BLaER1 (cell line): Measurements from ENCODE around the gene C1orf21.

Source experiments
- H3K27ac ChIP-seq: shearing (Covaris generic); formaldehyde crosslinking; 2 replicates; pipeline ENCODE4 v1.8.1; 2022
- H3K27me3 ChIP-seq: shearing (Covaris generic); formaldehyde crosslinking; 2 replicates; pipeline ENCODE4 v1.8.1; 2022
- H3K36me3 ChIP-seq: shearing (Covaris generic); formaldehyde crosslinking; 2 replicates; pipeline ENCODE4 v1.8.1; 2022
- H3K4me1 ChIP-seq: shearing (Covaris generic); formaldehyde crosslinking; 2 replicates; pipeline ENCODE4 v1.8.1; 2022
- H3K4me2 ChIP-seq: shearing (Covaris generic); formaldehyde crosslinking; 2 replicates; pipeline ENCODE4 v1.8.1; 2022
- H3K4me3 ChIP-seq: shearing (Covaris generic); formaldehyde crosslinking; 2 replicates; pipeline ENCODE4 v1.8.1; 2022
- H3K9ac ChIP-seq: shearing (Covaris generic); formaldehyde crosslinking; 2 replicates; pipeline ENCODE4 v1.8.1; 2022
- H3K9me3 ChIP-seq: shearing (Covaris generic); formaldehyde crosslinking; 2 replicates; pipeline ENCODE4 v1.8.1; 2022
- H4K20me1 ChIP-seq: shearing (Covaris generic); formaldehyde crosslinking; 2 replicates; pipeline ENCODE4 v1.8.1; 2022
- Cebpa-rat ChIP-seq: shearing (Covaris generic); IDR thresholded peaks from 2 replicates; pipeline ENCODE4 v1.8.1; 2022

Gene C1orf21

DNA sequence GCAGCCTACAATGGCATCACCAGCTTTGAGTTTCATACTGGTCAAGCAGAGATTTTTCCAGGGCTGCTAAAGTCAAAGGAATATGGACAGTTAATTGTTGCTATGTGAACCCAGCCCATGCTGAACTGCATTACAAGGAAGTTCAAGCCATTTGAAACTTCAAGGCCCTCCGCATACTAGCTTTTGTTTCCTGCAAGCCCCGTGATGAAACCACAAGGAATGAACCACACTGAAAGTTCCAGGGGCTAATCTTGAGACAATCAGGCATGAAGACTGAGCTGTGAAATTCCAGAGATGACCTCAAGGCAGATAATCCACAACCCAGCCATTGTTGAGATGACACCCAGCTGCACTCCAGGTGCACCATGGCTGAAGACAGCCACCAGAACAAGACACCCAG, 180.8 kb downstream of the C1orf21 start:
- no peak overlapping the region for H3K4me3 ChIP-seq
- H3K27me3 ChIP-seq: no peaks in the 10 kb centered on the region
- H3K36me3 ChIP-seq: no peaks in the 10 kb centered on the region
- H3K9ac ChIP-seq: no peak overlapping the region
- H4K20me1 ChIP-seq: no peaks in the 10 kb centered on the region
- no peaks in the 10 kb centered on the region for H3K9me3 ChIP-seq
- no peak for TF ChIP-seq Cebpa-rat
- H3K4me2 ChIP-seq: peak overlapping the region; percentile 48
- no peak overlapping the region for H3K27ac ChIP-seq
- H3K4me1 ChIP-seq: peaks cover 9% of the 10 kb centered on the region

DNA sequence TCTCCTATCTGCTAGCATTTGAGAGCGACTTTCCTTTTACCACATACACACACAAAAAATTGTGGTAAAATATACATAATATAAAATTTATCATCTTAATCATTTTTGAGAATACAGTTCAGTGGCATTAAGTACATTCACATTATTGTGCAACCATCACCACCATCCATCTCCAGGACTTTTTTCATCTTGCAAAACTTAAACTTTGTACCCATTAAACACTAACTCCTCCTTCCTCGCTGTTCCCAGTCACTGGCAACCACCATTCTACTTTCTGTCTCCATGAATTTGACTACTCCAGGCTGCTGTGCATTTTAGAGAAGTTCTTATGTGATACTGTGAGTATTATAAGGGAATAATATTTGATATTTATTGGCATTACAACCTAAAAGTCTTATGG, 181.3 kb downstream of the C1orf21 start:
- Histone ChIP-seq H3K4me3 (no peak overlapping the region), H3K27ac (no peak overlapping the region), H3K4me1 (peaks cover 9% of the 10 kb centered on the region), H3K9me3 (no peaks in the 10 kb centered on the region), H4K20me1 (no peaks in the 10 kb centered on the region), H3K4me2 (no peak overlapping the region), H3K27me3 (no peaks in the 10 kb centered on the region), H3K9ac (no peak overlapping the region), H3K36me3 (no peaks in the 10 kb centered on the region)
- TF ChIP-seq Cebpa-rat: no peak

DNA sequence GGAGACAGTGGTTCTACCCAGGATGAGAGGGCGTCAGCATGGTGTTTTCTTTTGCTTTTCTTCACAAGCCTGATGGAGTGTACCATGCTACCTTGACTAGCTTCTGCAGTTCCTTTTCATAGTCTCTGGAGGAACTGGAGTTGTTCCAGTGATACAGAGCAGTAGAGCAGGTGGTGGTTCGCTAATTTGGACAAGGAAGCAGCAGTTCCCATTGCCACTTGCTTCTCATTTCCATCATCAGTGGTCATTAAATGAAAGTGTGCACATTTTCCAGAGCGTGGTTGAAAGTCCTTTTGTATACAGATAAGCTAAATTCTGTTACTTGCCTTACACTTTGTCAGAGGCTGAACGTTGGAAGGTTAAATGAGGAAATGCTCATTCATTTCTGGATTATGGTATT, 182.3 kb downstream of the C1orf21 start:
- Histone ChIP-seq H3K4me2 (no peak overlapping the region), H3K36me3 (no peaks in the 10 kb centered on the region), H3K4me1 (peaks cover 9% of the 10 kb centered on the region), H3K9me3 (no peaks in the 10 kb centered on the region), H4K20me1 (no peaks in the 10 kb centered on the region), H3K4me3 (no peak overlapping the region), H3K27ac (no peak overlapping the region), H3K9ac (no peak overlapping the region), H3K27me3 (no peaks in the 10 kb centered on the region)
- TF ChIP-seq Cebpa-rat: no peak

DNA sequence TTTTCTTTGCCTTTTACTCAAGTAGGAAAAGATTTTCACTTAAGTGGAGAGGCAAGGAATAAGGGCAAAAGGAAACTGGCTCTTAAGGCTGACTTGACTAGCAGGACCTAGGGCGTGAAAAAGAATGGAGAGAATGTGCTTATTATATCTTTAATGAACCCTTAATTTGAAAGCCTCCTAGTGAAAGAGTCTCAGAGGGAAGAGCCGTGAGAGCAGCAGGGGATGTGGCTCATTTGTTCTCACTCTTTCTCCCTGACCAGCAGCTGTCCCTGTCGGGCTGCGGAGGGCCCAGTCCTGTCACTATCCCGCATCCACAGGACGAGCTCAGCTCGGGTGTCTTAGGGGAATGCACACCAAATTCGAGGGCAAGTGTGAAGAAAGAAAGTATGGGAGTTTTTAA, 187.8 kb downstream of the C1orf21 start:
- no peak for TF ChIP-seq Cebpa-rat
- H3K27me3 ChIP-seq: no peaks in the 10 kb centered on the region
- H3K9ac ChIP-seq: no peak overlapping the region
- H3K4me2 ChIP-seq: no peak overlapping the region
- H3K27ac ChIP-seq: no peak overlapping the region
- H3K4me1 ChIP-seq: no peaks in the 10 kb centered on the region
- no peaks in the 10 kb centered on the region for H4K20me1 ChIP-seq
- no peak overlapping the region for H3K4me3 ChIP-seq
- H3K9me3 ChIP-seq: peaks cover under 1% of the 10 kb centered on the region; the same call in 1 of the 2 replicates
- no peaks in the 10 kb centered on the region for H3K36me3 ChIP-seq

DNA sequence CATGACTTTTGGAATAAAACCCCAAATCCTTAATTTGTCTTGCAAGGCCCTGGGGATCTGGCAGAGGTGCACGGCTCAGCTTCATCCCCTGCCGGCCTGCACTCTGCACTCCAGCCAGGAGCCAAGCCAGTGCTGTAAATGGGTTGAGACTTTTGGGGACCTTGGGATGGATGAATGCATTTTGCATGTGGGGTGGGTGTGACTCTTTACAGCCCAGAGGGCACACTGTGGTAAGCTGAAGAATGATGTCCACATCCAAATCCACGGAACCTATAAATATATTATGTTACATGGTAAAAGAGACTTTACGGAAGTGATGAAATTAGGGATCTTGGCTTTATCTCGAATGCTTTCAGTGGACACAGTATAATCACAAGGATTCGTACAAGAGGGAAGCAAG, 190.0 kb downstream of the C1orf21 start:
- peaks cover 7% of the 10 kb centered on the region; the same call in 1 of the 2 replicates for H3K9me3 ChIP-seq
- no peak overlapping the region for H3K27ac ChIP-seq
- no peak overlapping the region for H3K4me2 ChIP-seq
- no peak for TF ChIP-seq Cebpa-rat
- H3K36me3 ChIP-seq: no peaks in the 10 kb centered on the region
- H3K4me3 ChIP-seq: no peak overlapping the region
- no peaks in the 10 kb centered on the region for H3K27me3 ChIP-seq
- no peak overlapping the region for H3K9ac ChIP-seq
- H4K20me1 ChIP-seq: no peaks in the 10 kb centered on the region
- no peaks in the 10 kb centered on the region for H3K4me1 ChIP-seq

DNA sequence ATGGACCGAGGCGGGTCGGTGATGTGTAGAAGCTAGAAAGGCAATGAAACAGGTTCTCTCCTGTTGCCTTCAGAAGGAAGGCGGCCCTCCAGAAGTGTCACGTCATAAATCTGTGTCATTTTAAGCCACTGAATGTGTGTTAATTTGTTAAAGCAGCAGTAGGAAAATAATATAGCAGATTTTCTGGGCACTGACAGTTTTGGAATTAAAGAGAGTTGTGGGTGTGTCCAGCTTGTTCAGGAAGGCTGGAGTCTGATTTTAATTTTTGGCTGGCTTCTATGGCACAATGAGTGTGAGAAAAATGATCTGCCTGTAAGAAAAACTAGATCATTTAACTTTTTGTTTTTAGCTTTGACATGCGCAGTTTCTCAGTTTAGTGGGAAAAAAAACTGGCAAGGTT, 190.5 kb downstream of the C1orf21 start:
- H3K27me3 ChIP-seq: no peaks in the 10 kb centered on the region
- no peak for TF ChIP-seq Cebpa-rat
- no peak overlapping the region for H3K27ac ChIP-seq
- peaks cover 7% of the 10 kb centered on the region; the same call in 1 of the 2 replicates for H3K9me3 ChIP-seq
- H4K20me1 ChIP-seq: no peaks in the 10 kb centered on the region
- no peak overlapping the region for H3K4me3 ChIP-seq
- H3K9ac ChIP-seq: no peak overlapping the region
- H3K36me3 ChIP-seq: no peaks in the 10 kb centered on the region
- H3K4me2 ChIP-seq: no peak overlapping the region
- no peaks in the 10 kb centered on the region for H3K4me1 ChIP-seq

DNA sequence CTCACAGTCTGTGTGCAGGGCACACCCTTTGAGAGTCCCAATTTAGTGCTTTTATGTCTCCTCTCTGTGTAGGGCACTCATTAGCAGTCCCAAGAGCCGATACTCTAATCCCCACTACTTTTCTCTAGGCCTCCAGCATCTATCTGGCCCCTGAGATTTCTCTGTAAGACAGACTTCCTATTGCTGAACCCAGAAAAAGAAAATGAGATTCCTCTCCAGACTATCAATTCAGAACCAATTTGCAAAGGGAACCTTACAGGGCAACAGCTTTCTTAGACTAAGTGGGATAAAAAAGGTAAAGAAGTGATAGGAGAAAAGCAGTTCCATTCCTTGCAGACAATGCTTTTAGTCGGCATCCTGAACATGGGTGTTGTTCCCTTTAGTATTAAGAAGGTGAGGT, 195.6 kb downstream of the C1orf21 start:
- Histone ChIP-seq H3K4me1 (no peaks in the 10 kb centered on the region), H3K9ac (no peak overlapping the region), H3K9me3 (peaks cover 7% of the 10 kb centered on the region; the same call in 1 of the 2 replicates), H3K27ac (no peak overlapping the region), H3K27me3 (no peaks in the 10 kb centered on the region), H4K20me1 (no peaks in the 10 kb centered on the region), H3K36me3 (no peaks in the 10 kb centered on the region), H3K4me3 (no peak overlapping the region), H3K4me2 (no peak overlapping the region)
- no peak for TF ChIP-seq Cebpa-rat

DNA sequence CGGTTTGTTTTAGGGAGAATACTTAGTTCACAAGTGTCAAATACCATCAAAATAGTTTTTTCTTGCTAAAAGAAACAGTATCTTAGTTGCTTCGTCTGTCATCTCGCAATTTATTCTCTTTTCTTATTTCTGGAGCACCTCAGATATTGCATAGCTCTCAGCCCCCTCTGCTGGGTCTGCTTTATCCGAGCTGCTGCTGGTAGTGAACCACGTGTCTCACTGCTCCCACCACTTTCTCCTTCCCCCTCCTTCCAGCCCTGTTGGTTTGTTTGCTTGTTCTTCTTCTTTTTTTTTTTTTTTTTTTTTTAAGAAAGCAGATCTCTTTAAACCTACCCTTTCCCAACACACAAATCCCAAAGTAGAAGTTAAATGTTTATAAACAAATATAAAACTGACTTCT, 197.0 kb downstream of the C1orf21 start:
- Histone ChIP-seq H3K9me3 (peaks cover 7% of the 10 kb centered on the region; the same call in 1 of the 2 replicates), H3K27ac (no peak overlapping the region), H3K4me1 (no peaks in the 10 kb centered on the region), H3K27me3 (no peaks in the 10 kb centered on the region), H3K4me2 (no peak overlapping the region), H3K36me3 (no peaks in the 10 kb centered on the region), H3K4me3 (no peak overlapping the region), H4K20me1 (no peaks in the 10 kb centered on the region), H3K9ac (no peak overlapping the region)
- no peak for TF ChIP-seq Cebpa-rat

DNA sequence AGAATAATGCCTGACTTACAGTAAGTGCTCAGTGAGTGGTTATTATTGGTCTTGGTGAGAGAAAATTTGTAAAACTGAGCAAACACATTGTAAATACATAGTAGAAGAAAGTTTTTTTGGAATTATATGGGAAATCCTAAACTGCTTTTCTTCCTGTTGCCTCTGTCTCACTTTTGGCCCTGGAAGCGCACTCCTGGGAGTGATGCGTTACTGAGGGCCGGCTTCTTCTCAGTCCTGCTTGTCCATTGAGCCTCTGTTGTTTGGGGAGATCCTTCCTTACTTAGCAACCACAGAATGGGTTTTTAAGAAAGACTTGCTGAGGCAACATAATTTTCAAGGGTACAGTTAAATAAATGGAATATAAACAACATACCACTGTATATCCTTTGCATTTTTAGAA, 201.9 kb downstream of the C1orf21 start:
- Histone ChIP-seq H3K36me3 (no peaks in the 10 kb centered on the region), H3K4me1 (no peaks in the 10 kb centered on the region), H4K20me1 (no peaks in the 10 kb centered on the region), H3K27me3 (no peaks in the 10 kb centered on the region), H3K9me3 (no peaks in the 10 kb centered on the region), H3K27ac (no peak overlapping the region), H3K9ac (no peak overlapping the region), H3K4me2 (no peak overlapping the region), H3K4me3 (no peak overlapping the region)
- no peak for TF ChIP-seq Cebpa-rat

DNA sequence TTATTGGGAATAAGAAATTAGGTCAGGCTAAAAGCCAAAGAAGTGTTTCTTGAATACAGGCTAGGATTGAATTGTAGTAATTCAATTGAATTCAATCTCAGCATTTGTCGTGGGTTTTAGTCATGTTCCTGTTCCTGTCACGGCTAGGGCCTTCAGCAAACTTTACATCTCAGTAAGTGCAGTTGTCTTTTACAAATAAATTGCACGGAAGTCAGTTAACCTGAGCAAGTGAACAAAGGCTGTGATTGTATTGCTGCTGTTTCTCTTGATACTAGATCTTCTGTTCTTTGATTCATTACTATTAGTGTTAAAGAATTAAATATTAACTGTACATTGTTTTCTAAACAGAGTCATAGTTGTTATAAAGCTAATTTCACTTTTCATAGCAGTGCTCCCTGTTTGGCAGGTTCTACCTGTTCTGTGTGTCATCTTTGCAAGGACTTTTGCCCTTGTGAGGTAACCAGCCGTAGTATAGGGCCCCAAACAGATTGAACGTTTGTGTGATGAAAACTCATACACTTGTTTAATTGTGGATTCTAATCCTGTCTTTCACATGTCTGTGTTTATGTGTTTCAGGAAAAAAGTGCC, 203.4 kb downstream of the C1orf21 start:
- Histone ChIP-seq H3K4me2 (no peak overlapping the region), H3K9me3 (no peaks in the 10 kb centered on the region), H4K20me1 (no peaks in the 10 kb centered on the region), H3K27me3 (no peaks in the 10 kb centered on the region), H3K4me3 (no peak overlapping the region), H3K27ac (no peak overlapping the region), H3K36me3 (no peaks in the 10 kb centered on the region), H3K4me1 (no peaks in the 10 kb centered on the region), H3K9ac (no peak overlapping the region)
- TF ChIP-seq Cebpa-rat: no peak

DNA sequence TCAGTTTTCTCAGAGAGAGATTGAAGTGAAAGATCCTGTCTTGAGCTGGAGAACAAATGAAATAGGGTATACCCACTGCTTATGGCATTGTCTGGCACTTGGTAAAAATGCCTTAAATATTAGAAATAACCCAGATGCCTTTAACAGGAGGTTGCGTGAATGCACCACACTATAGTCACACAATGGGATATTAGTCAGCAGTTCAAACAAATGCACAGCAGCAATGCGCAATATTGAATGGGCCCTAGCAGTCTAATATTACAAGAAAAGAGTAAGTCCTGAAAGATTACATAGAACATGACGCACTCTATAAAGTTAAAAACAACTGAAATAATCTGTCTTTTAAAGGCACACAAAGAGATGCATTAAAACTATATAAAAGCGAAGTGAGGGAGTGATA, 206.8 kb downstream of the C1orf21 start:
- no peaks in the 10 kb centered on the region for H3K9me3 ChIP-seq
- H3K4me1 ChIP-seq: no peaks in the 10 kb centered on the region
- no peaks in the 10 kb centered on the region for H3K36me3 ChIP-seq
- H4K20me1 ChIP-seq: no peaks in the 10 kb centered on the region
- no peak overlapping the region for H3K27ac ChIP-seq
- no peak overlapping the region for H3K4me2 ChIP-seq
- no peak overlapping the region for H3K4me3 ChIP-seq
- no peak for TF ChIP-seq Cebpa-rat
- H3K27me3 ChIP-seq: no peaks in the 10 kb centered on the region
- no peak overlapping the region for H3K9ac ChIP-seq
